Ishikawa (cell line): ENCODE measurements around the gene CFAP68.

ENCODE experiments used
- CREB1 ChIP-seq: IDR thresholded peaks from 2 replicates; pipeline ENCODE4 v1.6.1; 2012; ENCODE audit warnings: low read depth
- EP300 ChIP-seq: IDR thresholded peaks from 2 replicates; pipeline ENCODE4 v1.6.1; 2012; ENCODE audit warnings: borderline replicate concordance

GRCh38 chr11:111851067-111851466, 28.3 kb upstream of the CFAP68 start:
- no peak for TF ChIP-seq CREB1
- no peak for TF ChIP-seq EP300
